ENCODE results near the gene ITPA. TPM values are rescaled to one million over a fixed set of nuclear protein-coding genes. Genes with fewer than 3 reads are reported as not detected.

Gene ITPA
- total RNA-seq, 4 donors from 2014 or later, result 39.4 to 62.4 (median 50.5) TPM

DNA sequence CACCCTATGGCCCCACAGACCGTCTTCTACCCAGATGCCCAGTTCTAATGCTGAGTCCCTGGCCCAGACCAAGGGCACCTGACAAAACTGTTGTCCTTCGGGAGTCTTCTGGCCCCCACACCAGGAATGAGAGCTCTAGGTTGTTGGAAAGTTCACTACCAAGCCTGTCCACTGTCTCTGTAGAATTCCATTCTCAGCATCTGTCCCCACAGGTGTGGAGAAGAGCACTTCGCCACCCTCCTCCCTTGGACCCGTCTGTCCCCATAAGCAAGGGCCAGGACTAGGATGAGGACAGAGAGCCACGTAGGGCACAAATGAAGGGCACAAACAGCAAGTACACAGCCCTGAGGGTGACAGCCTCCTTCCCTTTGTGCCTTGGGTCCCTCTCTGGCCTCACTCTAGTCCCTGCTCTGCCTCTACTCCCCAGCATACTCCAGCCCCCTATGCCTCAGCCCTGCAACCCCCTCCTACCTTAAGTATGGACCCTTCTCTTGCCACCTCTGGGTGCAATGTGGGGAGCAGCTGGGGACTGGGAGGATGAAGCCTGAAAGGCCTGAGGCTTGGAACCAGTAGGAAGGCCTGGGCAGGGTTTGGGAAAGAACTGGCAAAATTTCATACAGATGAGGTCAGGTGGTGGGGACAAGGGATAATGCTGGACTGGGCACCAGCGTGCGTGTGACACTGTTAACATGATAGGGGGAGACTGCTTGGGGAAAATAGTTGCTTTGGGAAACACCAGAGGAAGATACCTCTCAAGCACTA, 40.3 kb upstream of the ITPA start:
- no peak overlapping the region for H3K27ac ChIP-seq
- no peak for DNase-seq (ENCODE audit: low spot score in 2 of 2)
- peaks cover 0 to 6% of the 10 kb centered on the region in 2 donors for H3K27me3 ChIP-seq
- peaks cover 0 to 17% (median 0%) of the 10 kb centered on the region in 3 donors for H3K36me3 ChIP-seq
- no peak overlapping the region for H3K4me3 ChIP-seq
- H3K4me1 ChIP-seq, result peaks cover 0 to 21% (median 8%) of the 10 kb centered on the region in 4 donors
- no peaks in the 10 kb centered on the region for H3K9me3 ChIP-seq
- no peak for TF ChIP-seq EP300 (IDR thresholded peaks at IDR 0.05)
- TF ChIP-seq, protein P1, sequence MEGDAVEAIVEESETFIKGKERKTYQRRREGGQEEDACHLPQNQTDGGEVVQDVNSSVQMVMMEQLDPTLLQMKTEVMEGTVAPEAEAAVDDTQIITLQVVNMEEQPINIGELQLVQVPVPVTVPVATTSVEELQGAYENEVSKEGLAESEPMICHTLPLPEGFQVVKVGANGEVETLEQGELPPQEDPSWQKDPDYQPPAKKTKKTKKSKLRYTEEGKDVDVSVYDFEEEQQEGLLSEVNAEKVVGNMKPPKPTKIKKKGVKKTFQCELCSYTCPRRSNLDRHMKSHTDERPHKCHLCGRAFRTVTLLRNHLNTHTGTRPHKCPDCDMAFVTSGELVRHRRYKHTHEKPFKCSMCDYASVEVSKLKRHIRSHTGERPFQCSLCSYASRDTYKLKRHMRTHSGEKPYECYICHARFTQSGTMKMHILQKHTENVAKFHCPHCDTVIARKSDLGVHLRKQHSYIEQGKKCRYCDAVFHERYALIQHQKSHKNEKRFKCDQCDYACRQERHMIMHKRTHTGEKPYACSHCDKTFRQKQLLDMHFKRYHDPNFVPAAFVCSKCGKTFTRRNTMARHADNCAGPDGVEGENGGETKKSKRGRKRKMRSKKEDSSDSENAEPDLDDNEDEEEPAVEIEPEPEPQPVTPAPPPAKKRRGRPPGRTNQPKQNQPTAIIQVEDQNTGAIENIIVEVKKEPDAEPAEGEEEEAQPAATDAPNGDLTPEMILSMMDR (IDR thresholded peaks at IDR 0.05), result no peak
- no peak for TF ChIP-seq POLR2A (IDR thresholded peaks at IDR 0.05)
- WGBS, 2 donors, result 86% methylated on average over 7 of the region's 7 CpGs

DNA sequence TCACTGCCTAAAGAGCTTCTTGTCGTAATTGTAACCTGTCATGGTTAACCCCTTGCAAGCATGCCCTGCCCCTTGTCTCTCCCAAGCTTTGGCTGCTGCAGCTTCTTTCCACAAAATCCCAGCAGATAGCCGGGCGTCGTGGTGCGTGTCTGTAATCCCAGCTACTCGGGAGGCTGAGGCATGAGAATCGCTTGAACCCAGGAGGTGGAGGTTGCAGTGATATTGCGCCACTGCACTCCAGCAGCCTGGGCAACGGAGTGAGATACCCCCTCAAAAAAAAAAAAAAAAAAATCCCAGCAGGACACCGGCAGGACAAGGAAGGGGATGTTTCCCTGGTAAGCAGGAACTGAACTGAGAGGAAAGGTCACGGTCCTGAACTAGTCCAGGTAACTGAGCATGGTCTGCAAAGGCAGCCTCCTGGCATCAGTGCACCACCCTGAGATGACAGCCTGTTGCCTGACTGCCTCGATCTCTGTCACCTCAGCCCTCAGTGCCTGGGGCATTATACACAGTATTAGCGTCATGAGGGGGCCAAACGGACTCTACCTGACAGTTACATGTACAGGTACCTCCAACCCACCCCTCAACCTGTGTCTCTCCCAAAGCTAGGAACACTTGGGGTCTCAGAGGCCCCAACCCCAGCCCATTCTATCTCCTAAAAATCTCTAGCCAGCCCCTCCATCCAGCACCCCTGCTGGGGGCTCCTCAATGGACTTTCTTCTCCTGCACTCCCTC, 37.7 kb upstream of the ITPA start:
- H3K9me3 ChIP-seq, result no peaks in the 10 kb centered on the region

DNA sequence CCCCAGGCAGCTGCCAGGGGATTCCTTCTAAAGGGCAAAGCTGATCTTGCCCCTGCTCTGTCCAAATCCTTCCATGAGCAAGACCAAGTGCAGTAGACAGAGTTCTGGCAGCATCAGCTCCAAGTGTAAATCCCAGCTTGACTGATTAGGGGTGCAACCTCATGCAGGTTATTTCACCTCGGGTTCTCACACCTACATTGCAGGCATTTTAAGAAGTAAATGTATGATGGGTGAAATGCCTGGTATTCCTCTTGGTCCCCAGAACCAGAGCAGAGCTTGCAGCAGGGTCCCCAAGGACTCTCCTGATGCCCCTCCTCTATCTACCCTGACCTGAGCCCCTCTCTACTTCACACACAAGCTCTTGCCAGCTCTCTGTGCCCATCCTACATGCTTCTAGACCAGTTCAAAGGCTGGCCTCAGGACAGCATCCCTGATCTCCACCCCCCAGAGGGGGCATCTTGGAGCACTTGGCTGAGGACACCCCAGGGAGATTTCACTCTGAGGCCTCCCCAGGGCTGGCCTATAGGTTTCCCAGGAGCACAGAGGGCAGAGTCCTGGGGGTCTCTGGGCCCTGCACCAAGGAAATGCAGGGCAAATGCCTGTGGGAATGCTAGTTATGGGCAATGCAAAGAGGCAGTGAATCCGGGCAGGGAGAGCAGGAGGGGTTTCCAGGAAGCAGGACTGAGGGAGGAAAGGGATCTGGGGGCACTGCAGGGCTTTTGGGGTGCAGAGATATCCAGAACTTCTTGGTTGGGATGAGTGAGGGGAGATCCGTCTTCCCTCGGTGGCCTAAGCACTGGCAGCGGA, 37.0 kb upstream of the ITPA start:
- TF ChIP-seq EP300 (IDR thresholded peaks at IDR 0.05), result no peak
- TF ChIP-seq, protein P1 (IDR thresholded peaks at IDR 0.05), result no peak
- no peak for TF ChIP-seq POLR2A (IDR thresholded peaks at IDR 0.05)
- Histone ChIP-seq H3K4me1 (peaks cover 0 to 21% (median 9%) of the 10 kb centered on the region in 4 donors), H3K9me3 (no peaks in the 10 kb centered on the region), H3K27ac (peak overlapping the region; percentile 81 to 88 (median 83)), H3K4me3 (peak overlapping the region; percentile 75 to 93 (median 88)), H3K27me3 (peaks cover 0 to 6% of the 10 kb centered on the region in 2 donors), H3K36me3 (no peaks in the 10 kb centered on the region)
- 20 to 33% methylated on average over 5 of the region's 5 CpGs for WGBS, 2 donors
- no peak for DNase-seq (ENCODE audit: low spot score in 2 of 2)

More for the DNA sequence above, 37.7 kb upstream of the ITPA start:
- peaks cover 0 to 6% of the 10 kb centered on the region in 2 donors for H3K27me3 ChIP-seq
- no peak for DNase-seq (ENCODE audit: low spot score in 2 of 2)
- no peaks in the 10 kb centered on the region for H3K36me3 ChIP-seq
- peaks cover 0 to 21% (median 9%) of the 10 kb centered on the region in 4 donors for H3K4me1 ChIP-seq
- no peak overlapping the region for H3K4me3 ChIP-seq
- TF ChIP-seq, protein P1 (IDR thresholded peaks at IDR 0.05), result no peak
- no peak for TF ChIP-seq EP300 (IDR thresholded peaks at IDR 0.05)
- TF ChIP-seq POLR2A (IDR thresholded peaks at IDR 0.05), result no peak
- H3K27ac ChIP-seq, result no peak overlapping the region
- WGBS, 2 donors, result 79 to 81% methylated on average over 14 of the region's 14 CpGs

DNA sequence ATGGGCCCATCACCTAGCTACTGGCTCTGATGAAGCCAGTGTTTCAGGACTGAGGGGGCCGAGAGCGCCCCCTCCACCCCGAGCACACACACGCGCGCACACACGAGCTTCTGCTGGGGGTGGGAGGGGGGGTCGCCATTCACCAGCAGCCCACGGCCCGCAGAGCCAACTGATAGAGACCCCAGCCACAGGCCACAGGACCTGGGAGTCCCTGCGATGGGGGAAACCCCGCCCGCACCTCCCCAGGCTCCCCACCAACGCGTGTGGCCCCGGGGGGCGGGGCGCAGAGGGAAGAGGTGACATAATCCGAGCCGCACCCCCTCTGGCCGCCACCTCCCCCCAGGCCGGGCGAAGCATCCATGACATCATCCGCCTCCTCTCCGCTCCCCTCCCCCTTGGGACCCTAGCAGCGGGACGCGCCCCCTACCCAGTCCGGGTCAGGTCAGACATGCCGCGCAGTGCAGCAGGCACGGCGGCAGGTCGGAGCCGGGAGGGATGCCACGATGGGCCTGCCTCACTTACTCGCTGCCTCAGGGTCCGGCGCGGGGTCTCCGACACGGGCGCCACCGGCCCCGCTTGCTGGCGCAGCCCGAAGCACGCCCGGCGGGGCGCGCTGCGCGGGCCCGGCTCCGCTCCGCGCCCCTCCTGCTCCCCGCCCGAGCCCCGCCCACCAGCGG, 36.2 kb upstream of the ITPA start, which contains the start of gene LZTS3:
Gene LZTS3 (minus strand): TSS at position 617 of the 677 bp plus-strand sequence. CDS start 6,386 bp downstream, outside the sequence.
- Histone ChIP-seq H3K27ac (peak within 1 kb of the TSS; percentile 81 to 88 (median 83)), H3K4me3 (peak within 1 kb of the TSS; percentile 75 to 93 (median 88)), H3K36me3 (no peaks in the 10 kb centered on the region), H3K27me3 (no peaks in the 10 kb centered on the region), H3K4me1 (peaks cover 0 to 21% (median 9%) of the 10 kb centered on the region in 4 donors), H3K9me3 (no peaks in the 10 kb centered on the region)
- TF ChIP-seq, protein P1 (IDR thresholded peaks at IDR 0.05), result no peak
- peak in 1 of 2 donors; percentile 81 for TF ChIP-seq EP300 (IDR thresholded peaks at IDR 0.05)
- peak; percentile 39 to 81 for TF ChIP-seq POLR2A (IDR thresholded peaks at IDR 0.05)
- WGBS, 2 donors, result 1% methylated on average over 26 of the region's 62 CpGs; no CpG with 5 or more reads in 1 of the 2 donors
- DNase-seq (ENCODE audit: low spot score in 2 of 2), result peak; percentile 66 to 69
